GM19099 (cell line): ENCODE measurements around the gene CERK.

Experiments used
- POLR2A ChIP-seq: IDR thresholded peaks from 3 replicates; pipeline ENCODE4 v1.6.1; 2011; ENCODE audit warnings: low read depth; ENCODE audit not compliant: insufficient read length; ENCODE audit errors: extremely low read depth

The CERK gene

DNA sequence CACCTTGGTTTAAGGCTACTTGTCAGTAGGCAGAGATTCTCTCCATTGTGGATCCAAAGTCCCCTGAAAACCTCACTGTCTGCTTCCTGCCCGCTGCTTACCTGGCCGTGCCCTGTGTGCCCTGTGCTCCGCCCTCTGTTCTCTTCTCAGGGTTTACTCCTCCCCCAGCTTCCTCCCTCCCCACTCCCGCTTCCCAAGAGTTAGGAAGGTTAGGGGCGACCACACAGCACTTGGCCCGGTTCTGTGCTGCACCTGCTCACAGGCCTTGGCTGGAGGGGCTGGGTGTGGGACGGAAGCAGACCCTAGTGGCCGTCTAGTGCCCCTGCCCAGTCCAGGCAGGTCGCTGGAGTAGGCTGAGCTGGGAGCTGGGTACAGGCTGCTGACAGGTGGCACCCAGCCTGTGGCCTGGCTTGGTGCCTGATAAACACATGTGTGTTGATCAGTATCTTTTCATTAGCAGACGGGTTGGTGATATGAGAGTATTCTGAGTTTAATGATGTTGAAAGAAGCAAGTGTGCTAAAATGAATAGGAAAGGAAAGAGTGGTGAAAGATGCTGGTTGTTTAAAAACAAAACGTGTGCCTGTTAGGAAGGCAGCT is 77.3 kb downstream of the CERK start:
- no peak for TF ChIP-seq POLR2A

DNA sequence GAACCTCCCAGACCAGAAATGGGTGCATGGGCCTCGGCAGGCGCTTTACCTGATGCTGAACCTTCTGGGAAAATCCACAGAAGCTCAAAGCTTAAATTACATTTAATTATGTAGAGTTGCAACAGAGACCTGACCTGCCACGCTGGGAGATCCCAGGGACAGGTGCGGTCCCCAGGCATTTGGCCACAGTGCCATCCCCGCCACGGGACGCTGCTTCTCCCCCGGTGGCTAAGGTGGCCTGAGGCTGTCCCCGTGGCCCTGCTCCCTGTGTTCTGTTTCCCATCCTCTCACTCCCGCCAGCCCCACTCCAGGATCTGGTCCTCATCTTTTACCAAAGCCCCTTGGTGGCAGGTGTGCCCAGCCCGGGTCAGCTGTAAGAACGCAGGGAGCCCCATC is 78.3 kb downstream of the CERK start:
- TF ChIP-seq POLR2A, result no peak

DNA sequence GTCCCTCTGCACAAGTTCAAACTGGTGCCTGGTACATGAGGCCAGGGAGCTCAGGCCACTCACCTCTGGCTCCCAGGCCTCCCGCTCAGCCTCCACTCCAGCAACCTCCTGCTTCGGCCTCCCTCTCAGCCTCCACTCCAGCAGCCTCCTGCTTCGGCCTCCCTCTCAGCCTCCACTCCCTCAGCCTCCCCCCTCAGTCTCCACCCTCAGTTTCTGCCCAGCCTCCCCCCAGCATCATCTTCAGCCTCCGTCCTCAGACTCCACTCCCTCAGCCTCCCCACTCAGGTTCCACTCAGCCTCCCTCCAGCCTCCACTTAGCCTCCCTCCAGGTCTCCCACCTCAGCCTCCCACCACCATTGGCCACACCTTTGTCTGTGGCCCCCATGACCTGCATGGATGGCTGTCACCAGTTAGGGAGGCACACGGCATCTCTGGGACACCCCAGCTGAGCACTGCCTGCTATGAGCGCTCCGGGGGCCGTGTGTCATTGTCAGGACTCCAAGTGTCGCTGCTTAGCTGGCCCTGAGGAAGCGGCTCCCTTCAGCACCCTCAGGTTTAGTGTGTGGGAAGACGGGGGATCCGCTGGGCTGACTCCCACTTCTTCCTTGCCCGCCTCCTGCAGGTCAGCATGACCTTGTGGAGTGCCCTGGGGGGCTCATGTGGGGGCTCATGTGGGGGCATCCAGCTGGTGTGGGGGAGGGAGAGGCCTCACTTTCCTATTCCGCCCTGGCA is 78.8 kb downstream of the CERK start:
- no peak for TF ChIP-seq POLR2A

DNA sequence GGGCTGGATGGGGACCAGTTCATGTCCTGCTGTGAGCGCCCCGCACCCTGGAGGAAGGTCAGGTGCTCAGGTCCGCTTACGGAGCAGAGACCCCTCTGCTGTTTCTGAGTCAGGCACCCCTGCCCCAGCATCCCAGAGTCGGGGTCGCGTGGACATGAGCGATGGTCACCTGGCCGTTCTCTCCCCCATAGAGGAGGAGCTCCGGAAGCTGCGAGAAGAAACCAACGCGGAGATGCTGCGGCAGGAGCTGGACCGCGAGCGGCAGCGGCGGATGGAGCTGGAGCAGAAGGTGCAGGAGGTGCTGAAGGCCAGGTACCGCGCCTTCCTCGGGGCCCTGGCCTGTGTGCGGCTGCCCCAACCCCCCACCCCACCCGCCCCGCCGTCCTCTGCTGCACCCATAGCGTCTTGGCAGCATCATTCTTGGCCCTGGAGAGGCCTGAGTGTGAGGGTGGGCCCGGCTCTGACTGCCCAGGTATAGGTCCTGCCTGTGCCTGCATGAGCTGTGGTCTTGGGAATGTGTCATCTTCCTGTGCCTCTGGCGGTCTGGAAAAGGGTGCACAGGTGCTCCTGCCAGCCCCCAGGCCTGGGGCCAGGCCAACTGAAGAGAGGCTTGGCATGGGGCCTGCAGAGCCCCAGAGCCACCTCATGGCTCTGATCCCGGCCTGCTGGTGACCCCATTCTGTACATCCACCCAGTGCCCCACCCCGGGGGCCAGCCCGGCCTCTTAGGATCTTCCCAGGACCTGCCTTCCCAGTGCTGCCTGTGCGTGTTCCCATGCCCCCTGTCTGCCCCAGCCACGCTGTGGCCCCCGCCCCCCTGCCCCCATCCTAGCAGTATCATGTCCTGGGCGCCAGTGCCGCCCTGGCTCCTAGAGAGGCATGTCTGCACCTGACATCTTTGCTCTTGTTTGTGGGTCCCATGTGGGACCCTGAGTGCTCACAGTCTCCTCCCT is 79.8 kb downstream of the CERK start:
- no peak for TF ChIP-seq POLR2A

DNA sequence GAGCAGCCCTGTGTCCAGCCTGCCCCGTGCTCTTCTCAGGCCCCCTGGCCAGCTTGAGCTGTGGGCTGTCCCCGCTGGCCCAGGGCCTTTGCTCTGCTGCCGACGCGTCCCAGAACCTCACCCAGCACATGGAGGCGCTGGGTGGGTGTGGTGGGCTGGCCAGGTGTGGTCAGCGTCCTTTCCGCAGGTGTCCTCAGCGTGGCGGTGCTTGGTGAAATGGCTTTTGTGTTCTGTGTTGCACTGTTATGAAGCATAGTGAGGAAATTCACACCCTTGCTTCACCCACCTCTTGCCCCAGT is 80.4 kb downstream of the CERK start:
- TF ChIP-seq POLR2A, result no peak

DNA sequence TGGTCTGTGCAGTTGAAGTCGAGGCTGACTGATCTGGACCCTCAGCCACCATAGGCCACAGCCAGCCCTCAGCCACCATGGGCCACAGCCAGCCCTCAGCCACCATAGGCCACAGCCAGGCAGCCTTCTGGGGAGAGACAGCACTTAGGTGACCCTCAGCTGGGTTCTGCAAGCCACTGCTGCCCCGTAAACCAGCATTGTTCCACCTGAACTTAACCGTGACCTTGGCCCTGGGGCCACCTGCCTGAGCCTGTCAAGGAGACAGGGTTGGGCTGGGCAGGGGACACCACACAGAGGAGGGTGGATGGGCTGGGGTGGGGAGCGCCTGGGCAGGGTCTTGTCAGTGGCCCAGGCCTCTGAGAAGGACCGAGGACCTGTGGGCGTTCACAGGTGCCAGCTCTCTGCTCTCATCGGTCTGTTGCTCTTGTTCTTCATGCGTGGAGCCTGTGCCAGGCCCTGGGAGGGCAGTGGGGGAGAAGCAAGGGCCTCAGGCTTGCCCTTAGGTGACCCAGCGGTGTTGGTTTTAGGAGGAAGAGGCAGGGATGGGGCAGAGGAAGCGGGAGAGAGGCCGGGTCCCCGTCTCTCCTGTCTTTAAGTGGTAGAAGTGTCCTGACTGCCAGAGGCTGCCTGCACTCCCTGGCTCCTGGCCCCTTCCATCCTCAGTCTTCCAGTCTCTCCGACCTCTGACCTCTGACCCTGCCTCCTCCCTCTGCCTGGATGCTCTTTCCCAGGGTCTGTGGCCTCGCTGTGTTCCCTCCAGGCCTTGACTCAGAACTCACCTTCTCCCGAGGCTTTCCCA is 81.0 kb downstream of the CERK start:
- no peak for TF ChIP-seq POLR2A

DNA sequence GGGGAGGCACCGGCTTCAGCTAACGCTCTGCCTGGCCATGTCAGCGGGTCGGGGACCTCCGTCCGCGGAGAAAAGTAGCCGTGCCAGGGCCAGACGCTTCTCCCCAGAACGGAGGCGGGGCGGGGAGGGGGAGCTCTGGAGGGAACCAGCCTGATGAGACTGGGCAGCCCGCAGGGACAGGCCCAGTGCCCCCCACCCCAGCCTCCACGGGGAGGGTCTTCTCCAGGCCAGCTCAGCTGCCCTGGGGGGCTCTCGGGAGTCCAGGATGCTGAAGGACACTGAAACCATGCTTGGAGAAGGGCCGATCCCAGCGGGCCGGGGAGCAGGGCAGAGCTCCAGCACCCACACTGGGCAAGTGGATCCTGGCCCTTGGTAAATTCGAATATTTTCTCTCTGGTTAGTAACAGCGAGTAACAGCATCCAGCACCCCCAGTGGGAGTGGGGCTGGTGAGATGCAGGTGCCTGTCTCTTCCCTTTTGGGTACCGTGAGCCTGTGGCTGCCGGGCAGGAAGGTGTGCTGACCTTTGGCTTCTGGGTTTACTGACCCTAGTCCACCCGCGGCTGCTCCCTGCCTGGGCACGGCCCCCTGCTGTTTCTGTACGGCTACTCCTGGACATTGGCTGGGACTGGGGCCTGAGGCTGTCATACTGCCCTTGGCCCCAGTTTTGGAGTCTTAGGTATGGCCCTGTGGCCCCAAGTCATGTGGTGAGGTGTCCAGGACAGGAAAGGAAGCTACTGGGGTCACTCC is 82.0 kb downstream of the CERK start:
- no peak for TF ChIP-seq POLR2A

DNA sequence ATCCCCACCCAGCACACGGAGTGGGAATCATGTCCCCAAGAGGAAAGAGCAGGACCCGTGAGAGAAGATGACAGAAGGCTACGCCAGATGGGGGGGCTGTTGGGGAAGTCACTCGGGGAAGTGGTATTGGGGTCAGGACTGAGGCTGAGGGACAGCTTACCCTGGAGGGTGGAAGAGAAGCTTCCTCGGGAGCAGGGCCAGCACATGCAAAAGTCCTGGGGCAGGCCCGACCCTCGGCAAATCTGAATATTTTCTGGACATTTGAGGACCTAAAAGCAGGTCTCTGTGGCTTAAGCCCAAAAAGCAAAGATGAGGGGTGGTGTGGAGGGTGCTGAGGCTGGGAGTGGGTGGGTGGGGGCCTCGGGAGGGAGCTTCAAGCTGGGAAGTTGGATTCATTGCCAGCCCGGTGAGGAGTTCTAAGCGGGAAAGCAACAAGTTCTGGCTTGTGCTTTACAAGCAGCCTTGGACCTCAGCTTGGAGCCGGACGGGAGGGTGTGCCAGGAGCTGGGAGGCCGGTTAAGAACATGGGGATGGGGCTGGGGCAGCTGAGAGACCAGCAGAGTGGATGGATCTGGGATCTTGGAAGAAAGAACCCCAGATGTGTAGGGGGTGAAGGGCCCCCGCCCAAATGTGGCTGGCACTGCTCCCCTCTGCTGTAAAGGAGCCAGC is 83.0 kb downstream of the CERK start:
- no peak for TF ChIP-seq POLR2A

DNA sequence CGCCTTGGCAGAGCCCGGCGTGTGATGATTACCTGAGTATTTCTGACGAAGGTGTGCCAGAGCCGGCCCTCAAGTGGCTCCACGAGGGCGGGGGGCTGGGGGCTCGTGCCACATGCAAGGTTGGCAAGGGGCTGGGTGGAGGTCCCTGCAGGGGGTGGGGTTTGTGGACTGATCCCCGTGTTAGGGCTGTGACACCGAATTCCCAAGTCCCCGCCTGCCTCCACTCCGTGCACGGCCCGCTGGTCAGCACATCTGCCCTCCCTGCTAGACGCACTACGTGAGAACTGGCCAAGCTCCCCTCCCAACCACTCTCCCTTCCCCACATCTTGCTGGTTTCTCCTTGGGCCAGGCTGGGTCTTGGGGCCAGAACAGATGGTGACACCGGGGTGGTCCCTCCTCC is 83.6 kb downstream of the CERK start:
- no peak for TF ChIP-seq POLR2A

DNA sequence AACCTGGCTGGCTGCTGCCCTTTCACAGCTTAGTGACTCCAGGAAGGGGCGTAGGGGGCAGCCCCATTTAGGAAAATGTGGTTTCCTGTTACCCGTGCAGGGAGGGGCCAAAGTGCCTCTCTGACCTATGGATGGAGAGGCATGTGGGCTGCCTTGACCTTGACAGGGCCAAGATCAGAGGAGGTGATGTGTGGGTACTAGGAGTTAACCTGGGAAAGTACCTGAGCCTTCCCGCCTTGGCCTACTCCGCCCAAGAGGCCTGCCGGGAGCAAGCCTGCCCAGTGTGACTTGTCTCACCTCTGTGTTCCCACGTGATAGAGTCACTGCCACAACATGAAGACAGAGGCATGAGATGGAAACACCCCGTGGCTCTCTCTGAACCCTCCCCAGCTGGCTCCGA is 84.5 kb downstream of the CERK start:
- TF ChIP-seq POLR2A, result no peak

DNA sequence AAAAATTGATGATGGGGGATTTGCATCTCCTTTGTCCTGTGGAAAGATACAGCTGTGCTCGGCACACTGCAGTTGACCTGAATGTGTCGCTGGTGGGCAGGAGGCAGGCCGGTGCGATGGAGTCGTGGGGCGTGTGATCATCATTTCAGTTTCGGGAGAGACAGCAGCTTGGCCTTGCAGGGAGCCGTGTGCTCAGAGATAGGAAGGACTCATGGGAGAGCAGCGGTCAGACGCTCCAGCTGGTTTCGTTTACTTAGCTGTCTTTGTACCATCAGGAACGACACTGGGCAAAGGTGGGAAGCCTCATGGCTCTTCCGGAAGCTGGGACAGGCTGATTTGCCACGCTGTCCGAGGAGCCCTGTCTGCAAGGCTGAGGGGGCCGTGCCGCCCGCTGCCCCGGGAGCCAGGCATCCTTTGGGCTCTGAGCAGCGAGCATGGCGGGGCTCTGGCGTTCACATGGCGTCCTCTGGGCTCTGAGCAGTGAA is 85.2 kb downstream of the CERK start:
- no peak for TF ChIP-seq POLR2A

DNA sequence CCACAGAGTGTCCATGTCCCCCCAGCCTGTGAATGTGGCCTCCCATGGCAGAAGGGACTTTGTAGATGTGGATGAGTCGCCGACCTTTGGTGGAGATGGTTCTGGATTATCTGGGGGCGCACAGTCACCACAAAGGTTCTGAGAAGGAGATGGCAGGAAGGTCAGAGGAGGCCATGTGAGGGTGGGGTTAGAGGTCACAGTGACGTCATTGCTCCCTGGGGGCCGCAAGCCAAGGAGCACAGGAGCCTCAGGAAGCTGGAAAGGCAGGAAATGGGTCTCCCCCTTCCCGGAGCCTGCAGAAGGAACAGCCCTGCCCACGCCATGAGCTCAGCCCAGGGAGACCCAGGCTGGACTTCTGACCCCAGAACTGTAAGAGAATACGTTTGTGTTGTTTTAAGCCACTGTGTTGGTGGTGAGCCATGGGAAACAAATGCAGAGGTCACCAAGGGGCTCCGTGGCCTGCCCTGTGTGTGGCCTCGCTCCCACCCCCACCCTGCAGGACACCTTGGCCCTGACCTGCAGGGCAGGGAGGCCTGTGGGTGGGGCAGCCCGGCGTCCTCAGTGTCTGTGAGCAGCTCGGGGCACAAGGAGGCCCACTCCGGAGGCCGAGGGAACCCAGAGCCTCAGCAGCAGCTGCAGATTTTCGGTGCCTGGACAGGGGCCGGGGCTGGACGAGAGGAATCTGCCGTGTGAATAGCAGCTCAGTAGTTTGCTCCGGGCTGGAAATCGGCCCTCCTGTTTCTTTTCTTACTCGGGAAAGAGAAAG is 85.8 kb downstream of the CERK start:
- TF ChIP-seq POLR2A, result no peak

DNA sequence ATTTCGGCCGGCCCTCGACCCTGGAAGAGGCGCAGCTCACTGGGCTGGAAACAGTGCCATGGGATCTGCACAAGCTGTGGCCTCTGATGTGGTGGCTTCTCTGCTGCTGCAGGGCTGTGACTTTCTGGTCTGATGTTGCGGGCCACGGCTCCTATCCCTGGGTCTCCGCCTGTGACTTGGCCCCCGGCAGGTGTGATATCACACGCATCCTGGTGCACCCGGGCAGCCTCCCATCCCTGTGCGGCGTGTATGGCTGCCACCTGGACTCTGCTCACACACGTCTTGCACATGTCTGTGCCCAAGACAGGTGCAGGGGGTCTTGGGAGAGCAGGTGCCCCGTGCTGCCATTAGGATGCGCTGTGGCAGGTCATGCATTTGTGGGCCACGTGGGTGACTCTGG is 86.7 kb downstream of the CERK start:
- no peak for TF ChIP-seq POLR2A
